ENCODE data around the gene SLC25A4.
"Not testable (repeated sequence)": the region's sequence is repeated elsewhere in the genome, so short reads cannot be mapped to it uniquely, and the experiment has no call there.

DNA sequence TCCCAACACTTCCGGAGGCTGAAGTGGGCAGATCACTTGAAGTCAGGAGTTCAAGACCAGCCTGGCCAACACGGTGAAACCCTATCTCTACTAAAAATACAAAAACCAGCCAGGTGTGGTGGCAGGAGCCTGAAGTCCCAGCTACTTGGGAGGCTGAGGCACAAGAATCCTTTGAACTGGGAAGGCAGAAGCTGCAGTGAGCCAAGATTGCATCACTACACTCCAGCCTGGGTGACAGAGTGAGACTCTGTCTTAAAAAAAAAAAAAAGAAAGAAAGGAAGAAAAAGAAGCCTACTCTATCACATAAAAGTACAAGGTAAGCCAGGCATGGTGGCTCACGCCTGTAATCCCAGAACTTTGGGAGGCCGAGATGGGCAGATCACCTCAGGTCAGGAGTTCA is 55.1 kb downstream of the SLC25A4 start:
- TF ChIP-seq POLR2A (IDR thresholded peaks at IDR 0.05) = not testable (repeated sequence)
- TF ChIP-seq, protein P1, sequence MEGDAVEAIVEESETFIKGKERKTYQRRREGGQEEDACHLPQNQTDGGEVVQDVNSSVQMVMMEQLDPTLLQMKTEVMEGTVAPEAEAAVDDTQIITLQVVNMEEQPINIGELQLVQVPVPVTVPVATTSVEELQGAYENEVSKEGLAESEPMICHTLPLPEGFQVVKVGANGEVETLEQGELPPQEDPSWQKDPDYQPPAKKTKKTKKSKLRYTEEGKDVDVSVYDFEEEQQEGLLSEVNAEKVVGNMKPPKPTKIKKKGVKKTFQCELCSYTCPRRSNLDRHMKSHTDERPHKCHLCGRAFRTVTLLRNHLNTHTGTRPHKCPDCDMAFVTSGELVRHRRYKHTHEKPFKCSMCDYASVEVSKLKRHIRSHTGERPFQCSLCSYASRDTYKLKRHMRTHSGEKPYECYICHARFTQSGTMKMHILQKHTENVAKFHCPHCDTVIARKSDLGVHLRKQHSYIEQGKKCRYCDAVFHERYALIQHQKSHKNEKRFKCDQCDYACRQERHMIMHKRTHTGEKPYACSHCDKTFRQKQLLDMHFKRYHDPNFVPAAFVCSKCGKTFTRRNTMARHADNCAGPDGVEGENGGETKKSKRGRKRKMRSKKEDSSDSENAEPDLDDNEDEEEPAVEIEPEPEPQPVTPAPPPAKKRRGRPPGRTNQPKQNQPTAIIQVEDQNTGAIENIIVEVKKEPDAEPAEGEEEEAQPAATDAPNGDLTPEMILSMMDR (IDR thresholded peaks at IDR 0.05) = not testable (repeated sequence)

All from Peyer's patch (tissue), 4 donors.